Measurements from ENCODE around the gene C6orf163. TPM values are rescaled to one million over a fixed set of nuclear protein-coding genes. Genes with fewer than 3 reads are reported as not detected.

C6orf163 gene
- total RNA-seq, 4 donors from 2014 or later, result 0.81 to 5.0 (median 1.6) TPM; not detected in 1

- WGBS, 2 donors (ENCODE audit: low coverage in 1 of 2), result 90 to 100% methylated on average over 1 to 2 of the region's 2 CpGs
- Histone ChIP-seq H3K4me3 (no peak overlapping the region), H3K36me3 (peaks cover 0 to 5% of the 10 kb centered on the region in 2 donors), H3K27me3 (no peaks in the 10 kb centered on the region), H3K9me3 (no peaks in the 10 kb centered on the region), H3K27ac (no peak overlapping the region), H3K4me1 (no peaks in the 10 kb centered on the region)
- no peak for TF ChIP-seq POLR2AphosphoS5 (IDR thresholded peaks at IDR 0.05)
- no peak for TF ChIP-seq EP300 (IDR thresholded peaks at IDR 0.05)
- TF ChIP-seq, protein P1, sequence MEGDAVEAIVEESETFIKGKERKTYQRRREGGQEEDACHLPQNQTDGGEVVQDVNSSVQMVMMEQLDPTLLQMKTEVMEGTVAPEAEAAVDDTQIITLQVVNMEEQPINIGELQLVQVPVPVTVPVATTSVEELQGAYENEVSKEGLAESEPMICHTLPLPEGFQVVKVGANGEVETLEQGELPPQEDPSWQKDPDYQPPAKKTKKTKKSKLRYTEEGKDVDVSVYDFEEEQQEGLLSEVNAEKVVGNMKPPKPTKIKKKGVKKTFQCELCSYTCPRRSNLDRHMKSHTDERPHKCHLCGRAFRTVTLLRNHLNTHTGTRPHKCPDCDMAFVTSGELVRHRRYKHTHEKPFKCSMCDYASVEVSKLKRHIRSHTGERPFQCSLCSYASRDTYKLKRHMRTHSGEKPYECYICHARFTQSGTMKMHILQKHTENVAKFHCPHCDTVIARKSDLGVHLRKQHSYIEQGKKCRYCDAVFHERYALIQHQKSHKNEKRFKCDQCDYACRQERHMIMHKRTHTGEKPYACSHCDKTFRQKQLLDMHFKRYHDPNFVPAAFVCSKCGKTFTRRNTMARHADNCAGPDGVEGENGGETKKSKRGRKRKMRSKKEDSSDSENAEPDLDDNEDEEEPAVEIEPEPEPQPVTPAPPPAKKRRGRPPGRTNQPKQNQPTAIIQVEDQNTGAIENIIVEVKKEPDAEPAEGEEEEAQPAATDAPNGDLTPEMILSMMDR (IDR thresholded peaks at IDR 0.05), result no peak
- TF ChIP-seq POLR2A (IDR thresholded peaks at IDR 0.05), result no peak
- no peak for ATAC-seq
Observed at GRCh38 chr6:87341158-87341557, 3.5 kb upstream of the C6orf163 start.

- H3K27me3 ChIP-seq, result no peaks in the 10 kb centered on the region
- no peak for ATAC-seq
- peaks cover 0 to 5% of the 10 kb centered on the region in 2 donors for H3K36me3 ChIP-seq
- no peaks in the 10 kb centered on the region for H3K4me1 ChIP-seq
- H3K9me3 ChIP-seq, result no peaks in the 10 kb centered on the region
- H3K27ac ChIP-seq, result no peak overlapping the region
- 100% methylated on average over 1 of the region's 1 CpG for WGBS, 2 donors (ENCODE audit: low coverage in 1 of 2)
- no peak overlapping the region for H3K4me3 ChIP-seq
- TF ChIP-seq POLR2A (IDR thresholded peaks at IDR 0.05) (no peak), POLR2AphosphoS5 (IDR thresholded peaks at IDR 0.05) (no peak), EP300 (IDR thresholded peaks at IDR 0.05) (no peak)
- TF ChIP-seq, protein P1 (IDR thresholded peaks at IDR 0.05), result no peak
Observed at GRCh38 chr6:87341899-87342298, 2.7 kb upstream of the C6orf163 start.

DNA sequence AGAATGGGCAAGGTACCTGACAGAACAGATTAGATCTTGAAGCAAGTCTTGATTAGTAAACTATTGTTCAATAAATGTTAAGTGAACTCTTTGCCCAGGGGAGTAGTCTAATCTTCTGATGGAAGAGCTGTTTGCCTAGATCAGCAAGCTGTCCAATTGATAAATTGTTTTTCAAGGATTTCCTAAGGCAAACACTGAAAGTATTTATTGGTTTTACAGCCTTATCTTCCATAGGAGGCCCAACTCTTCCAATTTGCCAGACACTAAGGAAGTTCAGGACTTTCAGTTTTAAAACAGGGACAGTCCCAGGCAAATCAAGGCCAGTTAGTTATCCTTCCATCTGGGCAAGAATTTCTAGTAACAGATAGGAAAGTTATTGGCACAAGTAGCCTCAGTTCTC lies 1.8 kb upstream of the C6orf163 start:
- Histone ChIP-seq H3K36me3 (peaks cover 0 to 5% of the 10 kb centered on the region in 2 donors), H3K9me3 (no peaks in the 10 kb centered on the region), H3K4me3 (no peak overlapping the region), H3K27me3 (no peaks in the 10 kb centered on the region), H3K27ac (no peak overlapping the region), H3K4me1 (no peaks in the 10 kb centered on the region)
- TF ChIP-seq EP300 (IDR thresholded peaks at IDR 0.05) (no peak), POLR2A (IDR thresholded peaks at IDR 0.05) (no peak), POLR2AphosphoS5 (IDR thresholded peaks at IDR 0.05) (no peak)
- TF ChIP-seq, protein P1 (IDR thresholded peaks at IDR 0.05), result no peak
- ATAC-seq, result no peak

DNA sequence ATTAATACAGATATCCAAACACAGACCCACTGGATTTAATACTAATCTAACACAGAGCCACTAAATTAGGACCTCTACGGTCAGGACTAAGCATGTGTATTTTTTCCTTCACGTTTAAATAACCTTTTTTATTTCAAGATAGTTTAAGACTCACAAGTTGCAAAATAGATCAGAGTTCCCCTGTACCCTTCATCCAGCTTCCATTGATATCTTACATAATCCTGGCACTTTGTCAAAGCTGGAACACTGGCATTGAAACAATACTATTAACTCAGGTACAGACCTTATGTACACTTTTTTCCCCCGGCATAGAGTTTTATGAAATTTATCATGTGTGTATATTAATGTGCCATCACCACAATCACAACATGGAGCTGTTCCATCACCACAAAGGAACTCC lies 2.1 kb downstream of the C6orf163 start:
- H3K36me3 ChIP-seq, result peaks cover 0 to 5% of the 10 kb centered on the region in 2 donors
- no peak for ATAC-seq

DNA sequence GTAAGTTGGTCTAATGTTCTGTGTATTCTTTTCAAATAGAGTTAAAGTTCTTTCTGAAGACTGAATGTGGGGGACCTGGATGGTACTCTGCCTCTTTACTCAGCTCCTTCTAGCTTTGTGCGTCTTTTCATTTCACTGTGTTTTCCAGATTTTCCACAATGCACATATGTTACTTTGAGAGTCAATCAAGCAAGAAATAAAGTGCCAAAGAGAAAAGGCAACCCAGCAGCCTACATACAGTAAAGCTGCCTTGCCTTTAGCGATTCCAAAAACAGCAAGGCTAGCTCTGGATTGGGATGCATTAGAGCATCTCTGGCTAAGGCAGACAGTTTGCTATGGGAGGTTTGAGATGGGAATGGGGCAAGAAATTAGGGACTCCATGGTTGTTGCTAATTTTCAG lies 5.3 kb downstream of the C6orf163 start:
- TF ChIP-seq POLR2A (IDR thresholded peaks at IDR 0.05), result no peak
- no peak for TF ChIP-seq EP300 (IDR thresholded peaks at IDR 0.05)
- TF ChIP-seq, protein P1 (IDR thresholded peaks at IDR 0.05), result no peak
- TF ChIP-seq POLR2AphosphoS5 (IDR thresholded peaks at IDR 0.05), result no peak
- Histone ChIP-seq H3K27ac (no peak overlapping the region), H3K9me3 (no peaks in the 10 kb centered on the region), H3K4me1 (no peaks in the 10 kb centered on the region), H3K36me3 (peaks cover 0 to 5% of the 10 kb centered on the region in 2 donors), H3K4me3 (no peak overlapping the region), H3K27me3 (no peaks in the 10 kb centered on the region)
- no peak for ATAC-seq
- WGBS, 2 donors (ENCODE audit: low coverage in 1 of 2), result 94 to 100% methylated on average over 2 of the region's 2 CpGs

More for the DNA sequence above, 2.1 kb downstream of the C6orf163 start:
- Histone ChIP-seq H3K4me1 (no peaks in the 10 kb centered on the region), H3K4me3 (no peak overlapping the region), H3K9me3 (no peaks in the 10 kb centered on the region), H3K27ac (no peak overlapping the region), H3K27me3 (no peaks in the 10 kb centered on the region)
- WGBS, 2 donors (ENCODE audit: low coverage in 1 of 2), result 89 to 93% methylated on average over 3 of the region's 3 CpGs
- TF ChIP-seq POLR2A (IDR thresholded peaks at IDR 0.05), result no peak
- TF ChIP-seq, protein P1 (IDR thresholded peaks at IDR 0.05), result no peak

Data from gastroesophageal sphincter (tissue), 4 donors.